HCT116 (cell line): ENCODE measurements around the gene OXCT2. TPM values are rescaled to one million over a fixed set of nuclear protein-coding genes. Genes with fewer than 3 reads are reported as not detected.
"Not testable (repeated sequence)": the region's sequence is repeated elsewhere in the genome, so short reads cannot be mapped to it uniquely, and the experiment has no call there.

ENCODE experiments used
- ATAC-seq: fragments of 200-7000 bp; cut with Tn5 transposase; 2 replicates; pipeline ENCODE4 v1.9.1; 2020; ENCODE audit warnings: mild to moderate bottlenecking, moderate library complexity
- BruUV-seq: library from RNA; stranded (reverse); fragments of 400-500 nt; replicated peaks from 2 replicates; lab custom pipeline; 2021; lab: Mats Ljungman, UMichigan
- CTCF ChIA-PET: fragments of 300-600 bp; sonication (Branson Sonifier 250); formaldehyde crosslinking; loops from one replicate; lab custom pipeline; 2021; ENCODE audit warnings: antibody characterized with exemption; lab: Charles Lee
- POLR2A ChIA-PET: fragments of 300-600, 350-600 bp; sonication (Branson Sonifier 250); formaldehyde crosslinking; loops from one replicate; lab custom pipeline; 2021; ENCODE audit warnings: antibody characterized with exemption; lab: Charles Lee
- RAD21 ChIA-PET, 2 experiments: fragments of 300-600 bp; sonication (Branson Sonifier 250); formaldehyde crosslinking; loops; one replicate each; lab custom pipeline; 2023; ENCODE audit warnings: low total read pairs in 2 of 2; ENCODE audit not compliant: uncharacterized antibody in 2 of 2, unreplicated experiment in 2 of 2, low non-redundant PET in 1 of 2; lab: Charles Lee
- DNase-seq: peaks from one replicate; pipeline ENCODE4 v3.0.0-alpha.2; 2010; ENCODE audit warnings: low read depth, low spot score
- H2AFZ ChIP-seq: fragments of 200-600 bp; shearing (Covaris generic), sonication (generic); 2 replicates; pipeline ENCODE4 v1.6.1; 2017; ENCODE audit warnings: low read depth, mixed run types, mixed read lengths, antibody characterized with exemption, low read length; ENCODE audit not compliant: poor library complexity, severe bottlenecking
- H3K27ac ChIP-seq: 2 replicates; pipeline ENCODE4 v1.5.1; 2012; ENCODE audit warnings: low read depth, low read length
- H3K27me3 ChIP-seq: fragments of 200-600 bp; sonication (generic); 2 replicates; pipeline ENCODE4 v1.6.1; 2016; ENCODE audit warnings: mixed run types, low read length, mixed read lengths; ENCODE audit not compliant: insufficient read depth
- H3K36me3 ChIP-seq, 2 experiments: fragments of 200-500 bp in 1 of 2; fragments of 200-600 bp in 1 of 2; sonication (Bioruptor generic) in 1 of 2; sonication (generic) in 1 of 2; 2 replicates each; pipeline versions ENCODE4 v1.5.1 to v1.6.1; 2014 to 2016; ENCODE audit warnings: low read length in 2 of 2, inconsistent platforms in 1 of 2, mixed read lengths in 1 of 2, mixed run types in 1 of 2; ENCODE audit not compliant: insufficient read depth in 2 of 2, control insufficient read depth in 1 of 2
- H3K4me1 ChIP-seq, 2 experiments: fragments of 200-600 bp in 1 of 2; sonication (generic) in 1 of 2; 2 replicates each; pipeline versions ENCODE4 v1.5.1 to v1.6.1; 2012 to 2017; ENCODE audit warnings: low read length in 2 of 2, inconsistent platforms in 1 of 2, mild to moderate bottlenecking in 1 of 2, mixed read lengths in 1 of 2, mixed run types in 1 of 2, moderate library complexity in 1 of 2; ENCODE audit not compliant: insufficient read depth in 2 of 2, control insufficient read depth in 1 of 2
- H3K4me2 ChIP-seq: fragments of 200-600 bp; sonication (generic); 2 replicates; pipeline ENCODE4 v1.6.1; 2017; ENCODE audit warnings: mixed run types, low read length, mixed read lengths
- H3K4me3 ChIP-seq, 2 experiments: fragments of 200-600 bp in 1 of 2; sonication (generic) in 1 of 2; replicated peaks in 1 of 2; 2 replicates each; pipeline ENCODE4 v1.5.1; 2011 to 2016; ENCODE audit warnings: low read length in 2 of 2, control low read depth in 1 of 2, low read depth in 1 of 2, mild to moderate bottlenecking in 1 of 2, mixed read lengths in 1 of 2, mixed run types in 1 of 2
- H3K79me2 ChIP-seq: fragments of 200-600 bp; sonication (generic); 2 replicates; pipeline ENCODE4 v1.6.1; 2017; ENCODE audit warnings: mild to moderate bottlenecking, mixed run types, low read length, moderate library complexity, mixed read lengths; ENCODE audit not compliant: insufficient read depth
- H3K9ac ChIP-seq: fragments of 200-600 bp; sonication (generic); 2 replicates; pipeline ENCODE4 v1.6.1; 2016; ENCODE audit warnings: low read length, mixed read lengths
- H3K9me2 ChIP-seq: fragments of 200-600 bp; sonication (generic), shearing (Covaris generic); 2 replicates; pipeline ENCODE4 v1.6.1; 2017; ENCODE audit warnings: mixed run types, mild to moderate bottlenecking, moderate library complexity; ENCODE audit not compliant: insufficient read depth
- H3K9me3 ChIP-seq, 2 experiments: fragments of 200-500 bp in 1 of 2; fragments of 200-600 bp in 1 of 2; sonication (Bioruptor generic) in 1 of 2; sonication (generic) in 1 of 2; 2 replicates each; pipeline ENCODE4 v1.6.1; 2014 to 2017; ENCODE audit warnings: low read length in 2 of 2, mixed read lengths in 2 of 2, inconsistent platforms in 1 of 2, low read depth in 1 of 2, mild to moderate bottlenecking in 1 of 2, mixed run types in 1 of 2, moderate library complexity in 1 of 2; ENCODE audit not compliant: control insufficient read depth in 1 of 2, insufficient read depth in 1 of 2
- H4K20me1 ChIP-seq: fragments of 200-600 bp; sonication (generic), shearing (Covaris generic); 2 replicates; pipeline ENCODE4 v1.6.1; 2017; ENCODE audit warnings: mixed run types, mild to moderate bottlenecking, moderate library complexity; ENCODE audit not compliant: insufficient read depth
- ATF3 ChIP-seq: IDR thresholded peaks from 2 replicates; pipeline ENCODE4 v1.6.1; 2012
- CBX3 ChIP-seq: IDR thresholded peaks from 2 replicates; pipeline ENCODE4 v1.6.1; 2012; ENCODE audit warnings: low read depth
- EGR1 ChIP-seq: IDR thresholded peaks from 2 replicates; pipeline ENCODE4 v1.6.1; 2012; ENCODE audit warnings: low read depth
- ELF1 ChIP-seq: IDR thresholded peaks from 2 replicates; pipeline ENCODE4 v1.6.1; 2012; ENCODE audit warnings: low read depth, borderline replicate concordance
- FOSL1 ChIP-seq: IDR thresholded peaks from 2 replicates; pipeline ENCODE4 v1.6.1; 2012; ENCODE audit warnings: low read depth
- JUND ChIP-seq: IDR thresholded peaks from 2 replicates; pipeline ENCODE4 v1.6.1; 2012
- MAX ChIP-seq: IDR thresholded peaks from 2 replicates; pipeline ENCODE4 v1.6.1; 2012
- RAD21 ChIP-seq: IDR thresholded peaks from 2 replicates; pipeline ENCODE4 v1.6.1; 2012; ENCODE audit warnings: low read depth, mild to moderate bottlenecking
- SRF ChIP-seq: IDR thresholded peaks from 2 replicates; pipeline ENCODE4 v1.6.1; 2012; ENCODE audit warnings: low read depth
- TCF7L2 ChIP-seq: IDR thresholded peaks from 2 replicates; pipeline ENCODE4 v1.7.0; 2011; ENCODE audit warnings: borderline replicate concordance, inconsistent platforms; ENCODE audit not compliant: insufficient read depth, insufficient read length; ENCODE audit errors: extremely low read depth
- intact Hi-C: fragments of 100-400 bp; cut with micrococcal nuclease; formaldehyde crosslinking; loops from 2 replicates; pipeline ENCODE4 v1.10.0; 2022
- total RNA-seq: library from RNA; stranded (reverse); gene quantifications from one replicate; pipeline ENCODE4 v1.2.1, GENCODE V29; 2021; ENCODE audit not compliant: unreplicated experiment

The OXCT2 gene
- total RNA-seq, 1 experiment from 2014 or later = 3.7 TPM

- Histone ChIP-seq H3K27ac (peak overlapping the region; percentile 71; the same call in 1 of the 2 replicates), H3K4me2 (peak overlapping the region; percentile 91), H3K9me2 (no peaks in the 10 kb centered on the region), H2AFZ (no peak overlapping the region), H3K36me3 (no peaks in the 10 kb centered on the region), H3K79me2 (no peaks in the 10 kb centered on the region; the same call in 1 of the 2 replicates), H3K4me1 (peaks cover 13 to 23% of the 10 kb centered on the region in 2 experiments; a peak in 3 of 4 replicates), H3K9me3 (no peaks in the 10 kb centered on the region), H3K9ac (peak overlapping the region; percentile 81), H3K27me3 (no peaks in the 10 kb centered on the region), H3K4me3 (peak overlapping the region; percentile 51 to 69), H4K20me1 (no peaks in the 10 kb centered on the region)
- TF ChIP-seq RAD21 (no peak), FOSL1 (no peak), EGR1 (no peak), MAX (no peak), ATF3 (no peak), ELF1 (no peak), JUND (no peak), TCF7L2 (no peak), CBX3 (no peak), SRF (no peak)
- ChIA-PET RAD21 (no interaction called here), CTCF (interaction anchor here (0.7 kb wide), 1 partner anchor 690 kb away, joined by 3 read pairs; no protein-coding TSS in a partner anchor), POLR2A (interaction anchor here (1.0 kb wide), 1 partner anchor 10 kb away, joined by 5 read pairs; no protein-coding TSS in a partner anchor)
- DNase-seq (no peak), ATAC-seq (peak; percentile 59)
- no TSS peak for BruUV-seq
- intact Hi-C loops = no loop called here
Observed at GRCh38 chr1:39788426-39788757, 17.2 kb upstream of the OXCT2 start.

GRCh38 chr1:39787964-39788363, 16.8 kb upstream of the OXCT2 start:
- CTCF ChIA-PET, H3K9me2 ChIP-seq, DNase-seq, H4K20me1 ChIP-seq, H3K9ac ChIP-seq, H2AFZ ChIP-seq, H3K36me3 ChIP-seq, ATAC-seq, BruUV-seq, RAD21 ChIA-PET, H3K27me3 ChIP-seq, H3K79me2 ChIP-seq, H3K9me3 ChIP-seq, intact Hi-C loops: not testable (repeated sequence)
- Histone ChIP-seq H3K27ac (peak overlapping the region; percentile 32; the same call in 1 of the 2 replicates), H3K4me1 (peaks cover 13 to 23% of the 10 kb centered on the region in 2 experiments; a peak in 3 of 4 replicates), H3K4me2 (peak overlapping the region; percentile 52), H3K4me3 (peak overlapping the region in 1 of 2 experiments; percentile 51; a peak in 2 of 4 replicates)
- POLR2A ChIA-PET = interaction anchor here (1.0 kb wide), 1 partner anchor 11 kb away, joined by 5 read pairs; no protein-coding TSS in a partner anchor
